ENCODE results near the gene IFITM2.
"Not testable (repeated sequence)": the region's sequence is repeated elsewhere in the genome, so short reads cannot be mapped to it uniquely, and the experiment has no call there.

IFITM2 gene

DNA sequence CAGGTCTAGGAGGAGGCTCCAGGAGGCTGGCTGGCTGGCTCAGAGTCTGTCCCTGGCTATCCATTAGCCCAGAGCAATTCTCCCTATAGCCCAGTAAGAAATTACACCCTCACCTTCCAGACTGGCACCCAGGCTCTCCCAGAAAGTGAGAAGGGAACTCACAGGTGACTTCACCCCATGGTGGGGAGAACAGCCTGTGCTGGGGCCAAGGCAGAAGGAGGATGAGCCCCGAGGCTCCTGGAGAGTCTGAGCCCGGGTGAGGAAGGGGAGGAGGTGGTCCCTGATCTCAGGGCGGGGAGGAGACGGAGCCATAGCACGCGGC lies 6.9 kb downstream of the IFITM2 start:
- Mint-ChIP-seq H3K36me3 (ENCODE audit: insufficient read depth) (peaks cover 49% of the 10 kb centered on the region), H3K4me3 (peak overlapping the region; percentile 95 to 97)
- ATAC-seq (replicated peaks) = not testable (repeated sequence)

DNA sequence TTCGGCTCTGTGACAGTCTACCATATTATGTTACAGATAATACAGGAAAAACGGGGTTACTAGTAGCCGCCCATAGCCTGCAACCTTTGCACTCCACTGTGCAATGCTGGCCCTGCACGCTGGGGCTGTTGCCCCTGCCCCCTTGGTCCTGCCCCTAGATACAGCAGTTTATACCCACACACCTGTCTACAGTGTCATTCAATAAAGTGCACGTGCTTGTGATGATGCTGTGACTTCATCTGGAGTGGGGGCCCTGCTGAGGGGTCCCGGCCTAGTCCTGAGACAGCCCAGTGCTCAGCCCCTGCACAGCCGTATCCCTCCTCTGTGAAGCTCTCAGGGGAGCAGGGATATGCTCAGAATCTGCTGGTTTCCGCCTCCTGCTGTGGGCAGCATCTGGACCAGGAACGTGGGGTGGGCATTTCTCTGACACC lies 7.5 kb downstream of the IFITM2 start:
- peak overlapping the region; percentile 95 to 97 for H3K4me3 Mint-ChIP-seq

More for the DNA sequence above, 6.9 kb downstream of the IFITM2 start:
- Mint-ChIP-seq H3K4me1 (ENCODE audit: low read depth in 2 of 2) (peaks cover 42 to 45% of the 10 kb centered on the region in 2 donors), H3K27ac (peak overlapping the region; percentile 96 to 97)
- DNase-seq, H3K9me3 Mint-ChIP-seq, H3K27me3 Mint-ChIP-seq: not testable (repeated sequence)

DNA sequence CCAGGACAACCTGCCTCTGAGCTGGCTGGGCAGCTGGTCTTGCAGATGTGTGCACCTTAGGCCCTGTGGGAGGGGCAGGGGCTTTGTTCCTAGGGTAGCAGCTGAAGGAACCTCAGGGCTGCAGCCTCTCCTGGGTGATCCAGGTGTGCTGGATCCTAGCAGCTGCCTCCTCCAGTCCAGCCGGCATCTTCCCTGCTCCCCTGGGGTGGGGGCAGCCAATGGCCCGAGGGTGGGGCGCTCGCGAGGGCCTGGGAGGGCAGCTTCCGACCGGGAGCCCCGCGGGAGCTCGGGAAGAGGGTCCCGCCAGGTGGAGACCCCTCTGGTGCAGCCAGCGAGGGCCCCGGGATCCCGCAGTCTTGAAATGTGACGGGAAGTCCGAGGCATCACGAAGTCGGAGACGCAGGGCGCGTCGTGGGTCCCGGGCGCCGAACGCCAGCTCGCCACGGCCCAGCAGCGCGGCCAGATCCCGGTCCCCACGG lies 7.9 kb downstream of the IFITM2 start:
- no peak for DNase-seq
- H3K4me3 Mint-ChIP-seq = peak overlapping the region; percentile 95 to 97
- ATAC-seq (replicated peaks) = no peak
- H3K27ac Mint-ChIP-seq = peak overlapping the region; percentile 96 to 97
- no peaks in the 10 kb centered on the region for H3K27me3 Mint-ChIP-seq
- peaks cover 55% of the 10 kb centered on the region for H3K36me3 Mint-ChIP-seq (ENCODE audit: insufficient read depth)
- no peaks in the 10 kb centered on the region for H3K9me3 Mint-ChIP-seq
- peaks cover 48 to 51% of the 10 kb centered on the region in 2 donors for H3K4me1 Mint-ChIP-seq (ENCODE audit: low read depth in 2 of 2)

More for the DNA sequence above, 7.5 kb downstream of the IFITM2 start:
- peak overlapping the region; percentile 96 to 97 for H3K27ac Mint-ChIP-seq
- H3K36me3 Mint-ChIP-seq (ENCODE audit: insufficient read depth) = peaks cover 52% of the 10 kb centered on the region
- H3K9me3 Mint-ChIP-seq = no peaks in the 10 kb centered on the region
- DNase-seq = no peak
- peaks cover 43 to 46% of the 10 kb centered on the region in 2 donors for H3K4me1 Mint-ChIP-seq (ENCODE audit: low read depth in 2 of 2)
- H3K27me3 Mint-ChIP-seq = no peaks in the 10 kb centered on the region
- ATAC-seq (replicated peaks) = no peak

DNA sequence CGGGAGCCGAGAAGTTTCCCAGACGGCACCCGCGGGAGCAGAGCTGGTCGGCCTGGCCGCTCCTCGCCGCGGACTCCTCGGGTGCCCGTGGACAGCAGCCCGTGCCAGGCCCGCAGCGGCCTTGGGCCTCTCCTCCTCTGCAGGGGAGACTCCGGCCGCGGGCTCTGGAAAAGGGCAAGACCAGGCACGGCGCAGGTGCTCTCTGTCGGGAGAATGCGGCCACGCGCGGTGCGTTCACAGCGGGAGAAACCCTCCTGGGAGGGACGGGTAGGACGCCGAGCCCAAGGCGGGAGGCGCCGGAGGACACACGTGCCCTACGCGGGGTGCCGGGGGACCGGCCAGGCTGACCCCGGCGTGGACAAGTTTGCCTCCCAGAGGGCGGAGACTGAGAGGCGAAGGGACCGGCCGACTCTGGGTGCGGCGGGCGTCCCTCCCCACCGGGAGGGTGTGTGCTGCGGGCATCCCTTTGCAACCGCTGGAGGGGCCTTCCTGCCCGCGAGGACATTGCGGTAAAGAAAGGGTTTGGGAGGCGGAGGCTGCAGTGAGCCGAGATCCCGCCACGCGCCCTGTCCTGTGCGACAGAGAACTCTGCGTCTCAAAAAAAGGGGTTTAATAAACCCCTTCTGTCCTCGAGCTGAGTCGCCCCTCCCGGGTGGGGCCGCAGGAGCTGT lies 8.6 kb downstream of the IFITM2 start:
- peaks cover 55% of the 10 kb centered on the region for H3K36me3 Mint-ChIP-seq (ENCODE audit: insufficient read depth)
- peak overlapping the region; percentile 95 to 97 for H3K4me3 Mint-ChIP-seq
- ATAC-seq (replicated peaks) (peak; percentile 3), DNase-seq (peak in 2 of 3 experiments; percentile 46 to 47)
- peak overlapping the region; percentile 95 to 97 for H3K27ac Mint-ChIP-seq
- no peaks in the 10 kb centered on the region for H3K27me3 Mint-ChIP-seq
- H3K4me1 Mint-ChIP-seq (ENCODE audit: low read depth in 2 of 2) = peaks cover 48 to 56% of the 10 kb centered on the region in 2 donors
- no peaks in the 10 kb centered on the region for H3K9me3 Mint-ChIP-seq

DNA sequence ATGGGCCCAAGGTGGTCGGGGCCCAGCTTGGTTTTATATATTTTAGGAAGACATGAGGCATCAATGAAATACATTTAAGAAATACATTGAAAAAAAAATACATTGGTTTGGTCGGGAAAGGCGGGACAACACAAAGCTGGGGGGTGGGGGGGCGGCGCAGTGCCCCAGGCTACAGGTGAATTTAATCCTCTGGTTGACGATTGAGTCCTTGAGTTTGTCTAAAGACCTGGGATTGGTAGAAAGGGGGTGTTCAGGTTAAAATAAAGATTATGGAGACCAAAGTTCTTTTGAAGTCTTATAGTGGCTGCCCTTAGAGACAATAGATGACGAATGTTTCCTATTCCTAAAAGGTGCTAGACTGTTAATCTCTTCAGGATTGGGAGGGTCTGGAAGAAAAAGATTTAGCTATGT lies 9.3 kb downstream of the IFITM2 start:
- H3K9me3 Mint-ChIP-seq = no peaks in the 10 kb centered on the region
- peaks cover 51% of the 10 kb centered on the region for H3K36me3 Mint-ChIP-seq (ENCODE audit: insufficient read depth)
- peak overlapping the region; percentile 95 to 97 for H3K27ac Mint-ChIP-seq
- peak overlapping the region; percentile 95 to 97 for H3K4me3 Mint-ChIP-seq
- ATAC-seq (replicated peaks) (peak; percentile 7), DNase-seq (no peak)
- H3K27me3 Mint-ChIP-seq = no peaks in the 10 kb centered on the region
- H3K4me1 Mint-ChIP-seq (ENCODE audit: low read depth in 2 of 2) = peaks cover 47 to 53% of the 10 kb centered on the region in 2 donors

DNA sequence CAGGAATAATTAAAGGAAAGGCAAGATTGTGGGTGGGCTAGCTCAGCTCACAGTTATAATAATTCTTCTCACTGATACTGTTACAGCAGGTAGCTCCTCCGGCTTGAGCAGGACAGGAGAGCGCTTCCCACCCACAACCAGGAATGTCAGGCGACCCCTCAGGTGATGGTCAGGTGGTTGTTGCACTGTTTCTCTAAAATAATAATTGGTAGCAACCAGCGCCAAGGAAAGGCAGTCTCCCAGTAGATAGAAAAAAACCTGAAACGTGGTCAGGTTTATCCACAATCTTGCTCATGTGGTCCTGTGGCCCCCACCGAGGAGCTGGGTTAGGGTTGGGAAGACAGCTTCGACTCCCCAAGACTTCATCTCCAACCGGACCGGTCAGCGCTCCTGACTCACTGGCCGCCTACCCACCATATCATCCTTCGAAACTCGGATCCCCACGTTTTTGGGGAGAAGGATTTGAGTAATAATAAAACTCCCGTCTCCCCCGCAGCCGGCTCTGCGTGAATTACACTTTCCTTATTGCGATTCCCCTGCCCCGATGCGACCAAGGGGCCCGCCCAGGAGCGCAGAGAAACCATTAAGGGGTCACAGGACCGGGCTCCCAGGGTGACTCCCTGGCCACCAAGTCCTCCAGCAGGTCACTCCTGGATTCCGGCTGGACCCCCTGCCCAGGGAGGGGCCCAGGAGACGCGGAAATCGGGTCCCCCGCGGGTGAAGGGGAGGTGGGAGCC lies 10.2 kb downstream of the IFITM2 start:
- not testable (repeated sequence) for ATAC-seq (replicated peaks)

DNA sequence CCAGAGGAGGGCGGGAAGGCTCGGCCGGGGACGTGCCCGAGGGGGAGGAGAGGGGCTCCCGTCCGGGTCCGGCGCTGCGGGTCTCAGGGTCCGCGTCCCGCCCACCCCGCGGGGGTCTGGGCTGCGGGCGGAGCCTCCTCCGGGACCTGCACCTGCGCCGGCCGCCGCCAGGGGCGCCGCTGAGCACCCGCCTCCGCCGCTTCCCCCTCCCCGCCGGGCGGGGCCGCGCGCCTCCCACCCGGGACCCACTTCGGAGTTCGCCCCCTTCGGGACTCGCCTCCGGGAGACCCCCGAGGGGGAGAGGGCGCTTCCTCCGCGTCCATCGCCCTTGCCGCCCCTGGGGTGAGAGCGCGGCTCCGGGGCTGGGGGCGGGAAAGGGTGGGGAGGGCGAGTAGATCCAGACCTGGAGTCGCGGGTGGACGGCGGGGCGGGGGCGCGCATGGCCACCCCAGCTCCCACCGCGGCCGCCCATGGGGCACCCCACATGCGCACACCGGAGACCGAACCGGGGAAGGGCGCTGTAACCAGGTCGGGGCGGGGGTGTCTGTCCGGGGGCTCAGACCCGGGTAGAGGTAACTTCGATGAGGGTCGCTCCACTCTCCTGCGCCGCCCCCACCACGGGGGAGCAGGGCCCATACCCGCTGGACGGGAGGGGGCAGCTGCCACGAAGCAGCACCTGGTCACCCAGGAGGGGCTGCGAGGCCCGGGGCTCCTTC lies 10.9 kb downstream of the IFITM2 start:
- not testable (repeated sequence) for DNase-seq, H3K27ac Mint-ChIP-seq, H3K27me3 Mint-ChIP-seq, H3K9me3 Mint-ChIP-seq
- H3K36me3 Mint-ChIP-seq (ENCODE audit: insufficient read depth) = peaks cover 50% of the 10 kb centered on the region
- H3K4me3 Mint-ChIP-seq = peak overlapping the region; percentile 71 to 75
- H3K4me1 Mint-ChIP-seq (ENCODE audit: low read depth in 2 of 2) = peaks cover 35 to 38% of the 10 kb centered on the region in 2 donors
- peak; percentile 33 for ATAC-seq (replicated peaks)

More for the DNA sequence above, 10.2 kb downstream of the IFITM2 start:
- Mint-ChIP-seq H3K27ac (peak overlapping the region; percentile 95 to 97), H3K36me3 (ENCODE audit: insufficient read depth) (peaks cover 50% of the 10 kb centered on the region), H3K4me1 (ENCODE audit: low read depth in 2 of 2) (peaks cover 42 to 45% of the 10 kb centered on the region in 2 donors), H3K4me3 (peak overlapping the region; percentile 95 to 97)
- not testable (repeated sequence) for H3K27me3 Mint-ChIP-seq, H3K9me3 Mint-ChIP-seq, DNase-seq

DNA sequence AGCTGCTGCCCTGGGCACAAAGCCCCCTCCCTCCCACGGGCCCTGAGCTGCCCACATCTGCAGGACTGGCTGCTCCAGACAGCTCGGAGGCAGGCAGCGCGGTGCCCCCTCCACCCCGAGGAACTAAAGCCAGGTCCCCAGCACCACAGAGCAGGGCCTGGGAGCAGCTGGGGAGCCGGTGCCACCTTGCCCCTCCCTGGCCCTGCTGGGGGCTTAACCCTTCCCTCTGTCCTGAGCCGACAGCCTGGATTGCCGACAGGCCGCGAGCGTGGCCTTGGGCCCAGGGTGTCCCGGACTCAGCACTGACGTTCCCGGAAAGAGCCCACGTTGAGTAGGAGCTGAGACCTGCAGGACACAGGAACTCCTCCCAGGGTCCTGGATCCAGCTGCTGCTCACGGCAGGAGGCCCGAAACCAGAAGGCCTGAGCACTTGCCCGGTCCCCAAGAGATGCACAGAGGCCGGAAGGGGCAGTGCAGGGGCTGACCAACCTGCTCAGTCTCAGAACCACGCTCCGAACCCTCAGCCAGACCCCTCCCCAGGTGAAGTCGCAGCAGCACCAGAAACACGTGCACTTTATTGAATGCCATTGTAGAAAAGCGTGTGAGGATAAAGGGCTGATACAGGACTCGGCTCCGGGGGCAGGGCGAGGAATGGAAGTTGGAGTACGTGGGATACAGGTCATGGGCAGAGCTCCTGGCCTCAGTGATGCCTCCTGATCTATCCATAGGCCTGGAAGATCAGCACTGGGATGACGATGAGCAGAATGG lies 11.7 kb downstream of the IFITM2 start:
- ATAC-seq (replicated peaks) = peak; percentile 16
- H3K27me3 Mint-ChIP-seq, DNase-seq, H3K9me3 Mint-ChIP-seq: not testable (repeated sequence)
- Mint-ChIP-seq H3K4me3 (peak overlapping the region; percentile 71 to 75), H3K36me3 (ENCODE audit: insufficient read depth) (peaks cover 44% of the 10 kb centered on the region), H3K27ac (peak overlapping the region; percentile 64 to 75), H3K4me1 (ENCODE audit: low read depth in 2 of 2) (peaks cover 28 to 31% of the 10 kb centered on the region in 2 donors)

DNA sequence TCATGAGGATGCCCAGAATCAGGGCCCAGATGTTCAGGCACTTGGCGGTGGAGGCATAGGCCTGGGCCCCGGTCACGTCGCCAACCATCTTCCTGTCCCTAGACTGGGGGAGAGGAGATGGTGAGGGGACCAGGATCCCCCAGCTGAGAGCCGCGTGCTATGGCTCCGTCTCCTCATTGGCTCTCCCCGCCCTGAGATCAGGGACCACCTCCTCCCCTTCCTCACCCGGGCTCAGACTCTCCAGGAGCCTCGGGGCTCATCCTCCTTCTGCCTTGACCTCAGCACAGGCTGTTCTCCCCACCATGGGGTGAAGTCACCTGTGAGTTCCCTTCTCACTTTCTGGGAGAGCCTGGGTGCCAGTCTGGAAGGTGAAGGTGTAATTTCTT lies 12.3 kb downstream of the IFITM2 start:
- Mint-ChIP-seq H3K27ac (peak overlapping the region; percentile 64 to 75), H3K36me3 (ENCODE audit: insufficient read depth) (peaks cover 38% of the 10 kb centered on the region), H3K4me3 (peak overlapping the region; percentile 71 to 75), H3K4me1 (ENCODE audit: low read depth in 2 of 2) (peaks cover 31 to 36% of the 10 kb centered on the region in 2 donors)
- DNase-seq; ATAC-seq (replicated peaks); H3K9me3 Mint-ChIP-seq; H3K27me3 Mint-ChIP-seq: not testable (repeated sequence)

DNA sequence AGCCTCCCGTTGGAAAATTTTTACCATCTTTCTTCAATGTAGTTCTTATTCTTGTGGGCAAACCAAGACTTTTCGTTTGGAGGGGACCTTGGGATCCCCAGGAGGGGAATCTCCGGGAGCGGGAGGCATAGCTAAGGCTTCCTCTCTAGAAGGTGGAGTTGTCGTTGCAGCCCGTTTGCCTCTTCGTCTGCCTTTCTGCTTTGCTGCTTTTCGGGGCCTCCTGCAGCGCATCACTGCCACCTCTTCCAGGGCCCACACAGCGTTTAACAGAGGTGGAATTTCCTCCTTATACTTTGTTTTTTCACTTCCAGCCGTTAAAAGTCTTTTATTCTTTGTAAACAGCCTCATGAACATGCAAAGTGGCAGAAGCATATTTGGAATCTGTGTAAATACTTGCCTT lies 16.5 kb downstream of the IFITM2 start:
- Mint-ChIP-seq H3K27me3 (no peaks in the 10 kb centered on the region), H3K4me1 (ENCODE audit: low read depth in 2 of 2) (peaks cover 36 to 42% of the 10 kb centered on the region in 2 donors), H3K27ac (peak overlapping the region; percentile 32 to 84), H3K4me3 (peak overlapping the region in 1 of 2 donors; percentile 36), H3K36me3 (ENCODE audit: insufficient read depth) (peaks cover 15% of the 10 kb centered on the region), H3K9me3 (no peaks in the 10 kb centered on the region)
- DNase-seq = no peak
- ATAC-seq (replicated peaks) = no peak

DNA sequence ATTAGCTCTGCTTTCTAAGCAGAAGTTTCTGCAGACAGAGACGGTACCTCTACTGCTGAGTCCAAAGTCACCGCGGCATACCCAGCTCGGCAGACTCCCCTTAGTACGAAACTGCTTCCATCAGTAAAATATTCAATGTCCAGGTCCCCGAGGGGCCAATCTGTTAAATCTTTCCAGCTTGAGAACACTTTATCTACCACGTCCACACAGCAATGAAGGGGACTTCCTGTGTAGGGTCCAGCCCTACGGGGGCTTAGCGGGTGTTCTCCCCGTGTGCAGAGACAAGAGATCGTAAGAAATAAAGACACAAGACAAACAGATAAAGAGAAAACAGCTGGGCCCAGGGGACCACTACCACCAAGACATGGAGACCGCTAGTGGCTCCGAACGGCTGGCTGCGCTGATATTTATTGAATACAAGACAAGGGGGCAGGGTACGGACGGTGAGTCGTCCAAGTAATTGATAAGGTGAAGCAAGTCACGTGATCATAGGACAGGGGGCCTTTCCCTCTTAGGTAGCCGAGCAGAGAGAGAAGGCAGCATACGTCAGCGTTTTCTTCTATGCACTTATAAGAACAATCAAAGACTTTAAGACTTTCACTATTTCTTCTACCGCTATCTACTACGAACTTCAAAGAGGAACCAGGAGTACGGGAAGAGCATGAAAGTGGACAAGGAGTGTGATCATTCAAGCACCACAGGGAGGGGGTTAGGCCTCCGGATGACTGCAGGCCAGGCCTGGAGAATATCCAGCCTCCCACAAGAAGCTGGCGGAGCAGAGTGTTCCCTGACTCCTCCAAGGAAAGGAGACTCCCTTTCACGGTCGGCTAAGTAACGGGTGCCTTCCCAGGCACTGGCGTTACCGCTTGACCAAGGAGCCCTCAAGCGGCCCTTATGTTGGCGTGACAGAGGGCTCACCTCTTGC lies 17.2 kb downstream of the IFITM2 start:
- H3K9me3 Mint-ChIP-seq; H3K27me3 Mint-ChIP-seq; DNase-seq; H3K36me3 Mint-ChIP-seq (ENCODE audit: insufficient read depth); ATAC-seq (replicated peaks): not testable (repeated sequence)
- Mint-ChIP-seq H3K4me3 (peak overlapping the region in 1 of 2 donors; percentile 36), H3K4me1 (ENCODE audit: low read depth in 2 of 2) (peaks cover 40 to 45% of the 10 kb centered on the region in 2 donors), H3K27ac (peak overlapping the region; percentile 38 to 84)

All from effector memory CD8-positive, alpha-beta T cell (primary cell).